ENCODE measurements around the gene WBP1. TPM values are rescaled to one million over a fixed set of nuclear protein-coding genes. Genes with fewer than 3 reads are reported as not detected.
A peak's percentile ranks its signal among the peaks of the same experiment; 100 is the strongest.

The WBP1 gene
- total RNA-seq, result 78.9 and 96.9 TPM in 2 replicates

GRCh38 chr2:74458132-74458937, at the start of gene WBP1:
Gene WBP1 (plus strand): TSS chr2:74458438. CDS start chr2:74458603, 165 bp downstream.
- peak; percentile 100 for DNase-seq (ENCODE audit: low read depth)
- H3K36me3 ChIP-seq (ENCODE audit: control insufficient read depth, insufficient read depth, low read length), result no peaks in the 10 kb centered on the region
- no peak for TF ChIP-seq CTCF (IDR thresholded peaks at IDR 0.05; ENCODE audit: insufficient read depth, low read length, poor library complexity, severe bottlenecking)
- peak within 1 kb of the TSS; percentile 88 for H3K4me3 ChIP-seq (ENCODE audit: low read depth, low read length)
- H3K27me3 ChIP-seq (ENCODE audit: control insufficient read depth, insufficient read depth, low read length), result no peaks in the 10 kb centered on the region

- DNase-seq (ENCODE audit: low read depth), result no peak
- H3K36me3 ChIP-seq (ENCODE audit: control insufficient read depth, insufficient read depth, low read length), result no peaks in the 10 kb centered on the region
- TF ChIP-seq CTCF (IDR thresholded peaks at IDR 0.05; ENCODE audit: insufficient read depth, low read length, poor library complexity, severe bottlenecking), result no peak
- H3K27me3 ChIP-seq (ENCODE audit: control insufficient read depth, insufficient read depth, low read length), result no peaks in the 10 kb centered on the region
- no peak overlapping the region for H3K4me3 ChIP-seq (ENCODE audit: low read depth, low read length)
Observed at GRCh38 chr2:74413001-74413698, 45.1 kb upstream of the WBP1 start.

DNA sequence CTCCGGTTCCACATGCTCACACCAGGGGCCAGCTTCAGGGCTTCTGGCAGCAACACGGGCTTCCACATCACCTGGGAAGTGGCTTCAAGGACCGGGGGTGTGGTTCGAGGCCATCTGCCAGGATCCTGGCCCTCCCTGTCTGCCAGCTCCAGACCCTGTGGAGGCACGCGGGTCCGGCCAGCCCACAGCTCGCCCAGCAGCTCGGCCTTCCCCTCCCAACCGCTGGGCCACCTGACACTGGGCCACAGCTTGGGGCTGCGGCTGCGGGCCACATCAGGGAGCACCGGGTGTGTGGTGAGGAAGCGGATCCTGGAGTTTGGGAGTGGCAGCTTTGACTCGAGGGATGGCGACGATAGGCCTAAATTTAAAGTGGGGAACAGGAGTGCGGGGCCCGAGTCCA, 43.8 kb upstream of the WBP1 start:
- TF ChIP-seq CTCF (IDR thresholded peaks at IDR 0.05; ENCODE audit: insufficient read depth, low read length, poor library complexity, severe bottlenecking), result no peak
- no peaks in the 10 kb centered on the region for H3K36me3 ChIP-seq (ENCODE audit: control insufficient read depth, insufficient read depth, low read length)
- DNase-seq (ENCODE audit: low read depth), result no peak
- H3K27me3 ChIP-seq (ENCODE audit: control insufficient read depth, insufficient read depth, low read length), result no peaks in the 10 kb centered on the region
- H3K4me3 ChIP-seq (ENCODE audit: low read depth, low read length), result peak overlapping the region; percentile 36

GRCh38 chr2:74414881-74415761, 43.1 kb upstream of the WBP1 start:
- H3K4me3 ChIP-seq (ENCODE audit: low read depth, low read length), result peak overlapping the region; percentile 36
- no peaks in the 10 kb centered on the region for H3K27me3 ChIP-seq (ENCODE audit: control insufficient read depth, insufficient read depth, low read length)
- TF ChIP-seq CTCF (IDR thresholded peaks at IDR 0.05; ENCODE audit: insufficient read depth, low read length, poor library complexity, severe bottlenecking), result peak; percentile 44
- H3K36me3 ChIP-seq (ENCODE audit: control insufficient read depth, insufficient read depth, low read length), result no peaks in the 10 kb centered on the region
- DNase-seq (ENCODE audit: low read depth), result no peak

- Histone ChIP-seq H3K4me3 (ENCODE audit: low read depth, low read length) (peak overlapping the region; percentile 36), H3K27me3 (ENCODE audit: control insufficient read depth, insufficient read depth, low read length) (no peaks in the 10 kb centered on the region), H3K36me3 (ENCODE audit: control insufficient read depth, insufficient read depth, low read length) (no peaks in the 10 kb centered on the region)
- TF ChIP-seq CTCF (IDR thresholded peaks at IDR 0.05; ENCODE audit: insufficient read depth, low read length, poor library complexity, severe bottlenecking), result no peak
- no peak for DNase-seq (ENCODE audit: low read depth)
Observed at GRCh38 chr2:74415762-74416395, 42.4 kb upstream of the WBP1 start.
